Measurements from ENCODE around the gene SRP54.

DNA sequence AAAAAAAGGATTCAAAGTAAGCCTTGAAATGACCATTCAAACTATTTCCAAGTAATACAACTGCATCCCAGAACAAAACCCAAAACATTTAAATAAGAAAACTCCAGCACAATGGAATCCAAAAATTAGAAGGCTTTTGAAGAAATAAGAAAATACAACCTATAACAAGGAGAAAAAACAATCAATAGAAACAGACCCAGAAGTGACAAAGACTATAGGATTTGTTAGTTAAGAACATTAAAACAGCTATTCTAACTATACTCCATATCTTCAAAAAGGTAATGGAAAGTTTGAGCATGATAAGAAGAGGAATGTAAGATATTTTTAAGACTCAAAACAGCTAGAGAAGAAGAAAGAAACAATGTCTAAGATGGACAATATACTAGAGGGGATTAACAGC, 39.3 kb upstream of the SRP54 start:
- TF ChIP-seq, protein P1, sequence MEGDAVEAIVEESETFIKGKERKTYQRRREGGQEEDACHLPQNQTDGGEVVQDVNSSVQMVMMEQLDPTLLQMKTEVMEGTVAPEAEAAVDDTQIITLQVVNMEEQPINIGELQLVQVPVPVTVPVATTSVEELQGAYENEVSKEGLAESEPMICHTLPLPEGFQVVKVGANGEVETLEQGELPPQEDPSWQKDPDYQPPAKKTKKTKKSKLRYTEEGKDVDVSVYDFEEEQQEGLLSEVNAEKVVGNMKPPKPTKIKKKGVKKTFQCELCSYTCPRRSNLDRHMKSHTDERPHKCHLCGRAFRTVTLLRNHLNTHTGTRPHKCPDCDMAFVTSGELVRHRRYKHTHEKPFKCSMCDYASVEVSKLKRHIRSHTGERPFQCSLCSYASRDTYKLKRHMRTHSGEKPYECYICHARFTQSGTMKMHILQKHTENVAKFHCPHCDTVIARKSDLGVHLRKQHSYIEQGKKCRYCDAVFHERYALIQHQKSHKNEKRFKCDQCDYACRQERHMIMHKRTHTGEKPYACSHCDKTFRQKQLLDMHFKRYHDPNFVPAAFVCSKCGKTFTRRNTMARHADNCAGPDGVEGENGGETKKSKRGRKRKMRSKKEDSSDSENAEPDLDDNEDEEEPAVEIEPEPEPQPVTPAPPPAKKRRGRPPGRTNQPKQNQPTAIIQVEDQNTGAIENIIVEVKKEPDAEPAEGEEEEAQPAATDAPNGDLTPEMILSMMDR (conservative IDR thresholded peaks at IDR 0.05): no peak
- no peak for TF ChIP-seq EZH2 (IDR thresholded peaks at IDR 0.05; ENCODE audit: low read depth)

All from PC-9 (cell line).